A549 (cell line): ENCODE results near the gene SND1. TPM values are rescaled to one million over a fixed set of nuclear protein-coding genes. Genes with fewer than 3 reads are reported as not detected.

Experiments used
- ATAC-seq, 2 experiments: fragments of 200-7000 bp in 1 of 2; fragments of >200 bp in 1 of 2; cut with Nextera tagmentation in 1 of 2; cut with Tn5 transposase in 1 of 2; 3 replicates each; pipeline versions ENCODE4 v1.8.0 to v1.9.1; 2018 to 2020; ENCODE audit warnings: mild to moderate bottlenecking in 1 of 2, moderate library complexity in 1 of 2
- CTCF ChIA-PET: fragments of 300-600 bp; sonication (Branson Sonifier 250); formaldehyde crosslinking; extraction: SDS; loops from one replicate; lab custom pipeline; 2021; ENCODE audit warnings: antibody characterized with exemption, inconsistent platforms; lab: Yijun Ruan, JAX
- POLR2A ChIA-PET: fragments of 350-600 bp; formaldehyde crosslinking; extraction: SDS; loops from one replicate; lab custom pipeline; 2021; ENCODE audit warnings: antibody characterized with exemption, inconsistent platforms; lab: Yijun Ruan, JAX
- DNase-seq, 2 experiments: peaks; one replicate each; pipeline versions ENCODE4 v3.0.0 to v3.0.0-alpha.2; 2011 to 2016; ENCODE audit warnings: low read depth in 1 of 2, low spot score in 1 of 2
- FAIRE-seq: peaks from 2 replicates; lab custom pipeline; 2011; peaks lifted over from hg19 to GRCh38; lab: Jason Lieb, UNC
- H3K27ac ChIP-seq, 2 experiments: fragments of >200 bp; sonication (Bioruptor Twin); formaldehyde crosslinking; 3 replicates each; pipeline ENCODE4 v1.5.1; 2016 to 2017
- H3K4me1 ChIP-seq: fragments of >200 bp; sonication (Bioruptor Twin); formaldehyde crosslinking; 3 replicates; pipeline ENCODE4 v1.6.1; 2016
- H3K4me2 ChIP-seq: fragments of >200 bp; sonication (Bioruptor Twin); formaldehyde crosslinking; 3 replicates; pipeline ENCODE4 v1.6.1; 2016
- H3K4me3 ChIP-seq: fragments of >200 bp; sonication (Bioruptor Twin); formaldehyde crosslinking; 3 replicates; pipeline ENCODE4 v1.5.1; 2016
- H3K9me3 ChIP-seq: fragments of >200 bp; sonication (Bioruptor Twin); formaldehyde crosslinking; 3 replicates; pipeline ENCODE4 v1.6.1; 2016
- CBX2 ChIP-seq: fragments of 200-600 bp; sonication (generic); IDR thresholded peaks from 2 replicates; pipeline ENCODE4 v1.6.1; 2016; ENCODE audit warnings: low read depth, mild to moderate bottlenecking, borderline replicate concordance
- CTCF ChIP-seq: fragments of >200 bp; sonication (Bioruptor Twin); formaldehyde crosslinking; IDR thresholded peaks from 3 replicates; pipeline ENCODE4 v1.5.1; 2016
- E2F6 ChIP-seq: IDR thresholded peaks from 2 replicates; pipeline ENCODE4 v1.6.1; 2012; ENCODE audit warnings: low read depth, borderline replicate concordance
- ESRRA ChIP-seq: fragments of 150-350 bp; IDR thresholded peaks from 2 replicates; pipeline ENCODE4 v1.6.1; 2014; ENCODE audit warnings: mild to moderate bottlenecking, low read length, borderline replicate concordance
- FOXS1 ChIP-seq: fragments of 250-450 bp; sonication (Bioruptor Pico); IDR thresholded peaks from 2 replicates; pipeline ENCODE4 v1.5.0; 2020; ENCODE audit warnings: mild to moderate bottlenecking, moderate library complexity
- HDAC2 ChIP-seq: fragments of 200-600 bp; sonication (generic); IDR thresholded peaks from 2 replicates; pipeline ENCODE4 v1.6.1; 2016
- HOXB13 ChIP-seq: fragments of 250-450 bp; sonication (Bioruptor Pico); IDR thresholded peaks from 2 replicates; pipeline ENCODE4 v1.5.0; 2020; ENCODE audit warnings: low read depth, mild to moderate bottlenecking, moderate library complexity
- JUNB ChIP-seq: fragments of >200 bp; sonication (Bioruptor Twin); formaldehyde crosslinking; IDR thresholded peaks from 2 replicates; pipeline ENCODE4 v1.6.1; 2016
- KDM1A ChIP-seq: fragments of 200-600 bp; sonication (generic); IDR thresholded peaks from 2 replicates; pipeline ENCODE4 v1.6.1; 2016; ENCODE audit warnings: low read depth, mild to moderate bottlenecking
- KDM5A ChIP-seq: fragments of 200-600 bp; sonication (generic); IDR thresholded peaks from 2 replicates; pipeline ENCODE4 v1.6.1; 2016; ENCODE audit warnings: antibody characterized with exemption, mild to moderate bottlenecking
- MAFK ChIP-seq: fragments of 450-650 bp; IDR thresholded peaks from 2 replicates; pipeline ENCODE4 v1.6.1; 2014; ENCODE audit not compliant: partially characterized antibody
- NPAS2 ChIP-seq: fragments of 250-450 bp; sonication (Bioruptor Pico); IDR thresholded peaks from 2 replicates; pipeline ENCODE4 v1.8.0; 2022; ENCODE audit warnings: mild to moderate bottlenecking, moderate library complexity, borderline replicate concordance
- PBX3 ChIP-seq: IDR thresholded peaks from 2 replicates; pipeline ENCODE4 v1.6.1; 2012
- RARB ChIP-seq: fragments of 250-450 bp; sonication (Bioruptor Pico); IDR thresholded peaks from 2 replicates; pipeline ENCODE4 v1.8.0; 2021; ENCODE audit warnings: mild to moderate bottlenecking, moderate library complexity
- RFX5 ChIP-seq: fragments of 450-650 bp; IDR thresholded peaks from 2 replicates; pipeline ENCODE4 v1.7.1; 2014; ENCODE audit warnings: antibody characterized with exemption, mild to moderate bottlenecking, moderate library complexity
- RNF2 ChIP-seq: fragments of 200-600 bp; sonication (generic); IDR thresholded peaks from 2 replicates; pipeline ENCODE4 v1.6.1; 2016; ENCODE audit warnings: low read depth, mild to moderate bottlenecking, antibody characterized with exemption, moderate library complexity, borderline replicate concordance
- SREBF2 ChIP-seq: fragments of 450-650 bp; IDR thresholded peaks from 2 replicates; pipeline ENCODE4 v1.6.1; 2014; ENCODE audit warnings: mild to moderate bottlenecking, moderate library complexity
- TFCP2L1 ChIP-seq: fragments of 250-450 bp; sonication (Bioruptor Pico); IDR thresholded peaks from 2 replicates; pipeline ENCODE4 v1.5.0; 2021; ENCODE audit warnings: mild to moderate bottlenecking
- ZC3H11A ChIP-seq: fragments of 450-650 bp; IDR thresholded peaks from 2 replicates; pipeline ENCODE4 v1.6.1; 2014; ENCODE audit warnings: antibody characterized with exemption, mild to moderate bottlenecking
- WGBS: methylation state at CpG from one replicate; pipeline ENCODE4 v1.1.6; 2017; ENCODE audit errors: missing lambda C conversion rate; 5-methylcytosine and 5-hydroxymethylcytosine counted together
- polyA plus RNA-seq, 4 experiments: library from polyadenylated mRNA; depleted of rRNA in 3 of 4; stranded (reverse); fragments of >200 nt; fragmentation: RNase III in 1 of 4; extraction: RNeasy Plus Mini Kit Qiagen cat#74134 plus additional on column Dnase treatment in 1 of 4; gene quantifications; 2 replicates in 3 of 4; 3 replicates in 1 of 4; pipeline ENCODE4 v1.2.3, GENCODE V29; 2011 to 2017

The SND1 gene
- polyA plus RNA-seq, 2 of the 4 experiments (the other 2 are of a cell fraction) = 102 to 138 TPM

- CTCF ChIA-PET = interaction anchor here (1.2 kb wide), 1 partner anchor 122 kb away, joined by 3 read pairs; no protein-coding TSS in a partner anchor
- Histone ChIP-seq H3K9me3 (peaks cover 5% of the 10 kb centered on the region; the same call in 2 of the 3 replicates), H3K27ac (no peak overlapping the region), H3K4me3 (no peak overlapping the region), H3K4me2 (no peak overlapping the region), H3K4me1 (no peaks in the 10 kb centered on the region)
- TF ChIP-seq SREBF2 (no peak), CTCF (no peak), ESRRA (no peak), ZC3H11A (no peak), PBX3 (no peak), JUNB (no peak), NPAS2 (CRISPR knock-in tag) (no peak), RFX5 (no peak), E2F6 (no peak), FOXS1 (CRISPR knock-in tag) (no peak), HDAC2 (no peak), CBX2 (no peak), TFCP2L1 (CRISPR knock-in tag) (no peak), HOXB13 (CRISPR knock-in tag) (no peak), RNF2 (no peak), RARB (no peak), KDM5A (no peak)
- no peak for ATAC-seq
- 43% methylated on average over 6 of the region's 6 CpGs for WGBS
- DNase-seq = no peak
- FAIRE-seq = no peak
- POLR2A ChIA-PET = no interaction called here
Observed at GRCh38 chr7:127608446-127608845, 43.5 kb upstream of the SND1 start.

- no peak for TF ChIP-seq FOXS1 (CRISPR knock-in tag)
- no peak for TF ChIP-seq ZC3H11A
- TF ChIP-seq MAFK = no peak
- TF ChIP-seq RFX5 = no peak
- 63% methylated on average over 6 of the region's 6 CpGs for WGBS
- ATAC-seq (no peak), DNase-seq (no peak), FAIRE-seq (no peak)
- Histone ChIP-seq H3K4me3 (no peak overlapping the region), H3K9me3 (peaks cover 5% of the 10 kb centered on the region; the same call in 2 of the 3 replicates), H3K4me1 (no peaks in the 10 kb centered on the region), H3K4me2 (no peak overlapping the region), H3K27ac (no peak overlapping the region)
- POLR2A ChIA-PET = no interaction called here
- CTCF ChIA-PET = interaction anchor here (1.2 kb wide), 1 partner anchor 121 kb away, joined by 3 read pairs; no protein-coding TSS in a partner anchor
Observed at GRCh38 chr7:127609297-127609696, 42.7 kb upstream of the SND1 start.

- Histone ChIP-seq H3K4me2 (no peak overlapping the region), H3K9me3 (peaks cover 5% of the 10 kb centered on the region; the same call in 2 of the 3 replicates), H3K27ac (no peak overlapping the region), H3K4me3 (no peak overlapping the region), H3K4me1 (no peaks in the 10 kb centered on the region)
- CTCF ChIA-PET = interaction anchor here (1.3 kb wide), 1 partner anchor 30 kb away, joined by 3 read pairs; no protein-coding TSS in a partner anchor
- 0% methylated on average over 1 of the region's 1 CpG for WGBS
- no peak for DNase-seq
- no peak for TF ChIP-seq KDM1A
- POLR2A ChIA-PET = no interaction called here
- no peak for ATAC-seq
- FAIRE-seq = no peak
Observed at GRCh38 chr7:127612263-127612662, 39.7 kb upstream of the SND1 start.
